GM19193 (cell line): ENCODE measurements around the gene SLC25A48.

Source experiments
- POLR2A ChIP-seq: IDR thresholded peaks from 4 replicates; pipeline ENCODE4 v1.6.1; 2011; ENCODE audit not compliant: insufficient read depth, insufficient read length; ENCODE audit errors: extremely low read depth

SLC25A48 gene

GRCh38 chr5:135885031-135885430, 50.6 kb downstream of the SLC25A48 start:
- no peak for TF ChIP-seq POLR2A

GRCh38 chr5:135886136-135886535, 51.7 kb downstream of the SLC25A48 start:
- TF ChIP-seq POLR2A, result no peak

GRCh38 chr5:135887447-135887864, 53.0 kb downstream of the SLC25A48 start:
- no peak for TF ChIP-seq POLR2A

GRCh38 chr5:135887881-135888614, 53.6 kb downstream of the SLC25A48 start:
- no peak for TF ChIP-seq POLR2A

GRCh38 chr5:135890296-135890695, 55.8 kb downstream of the SLC25A48 start:
- no peak for TF ChIP-seq POLR2A

- TF ChIP-seq POLR2A, result no peak
Measured at GRCh38 chr5:135890867-135891266, 56.4 kb downstream of the SLC25A48 start.

- no peak for TF ChIP-seq POLR2A
Measured at GRCh38 chr5:135891268-135891667, 56.8 kb downstream of the SLC25A48 start.

GRCh38 chr5:135891791-135892190, 57.3 kb downstream of the SLC25A48 start:
- TF ChIP-seq POLR2A, result no peak

- TF ChIP-seq POLR2A, result no peak
Measured at GRCh38 chr5:135894276-135894675, 59.8 kb downstream of the SLC25A48 start.

- no peak for TF ChIP-seq POLR2A
Measured at GRCh38 chr5:135894789-135895188, 60.3 kb downstream of the SLC25A48 start.

GRCh38 chr5:135895474-135896006, 61.1 kb downstream of the SLC25A48 start, which contains the start of gene IL9:
IL9 (minus strand) TSS chr5:135895841; CDS start chr5:135895816, 25 bp downstream.
- no peak for TF ChIP-seq POLR2A

GRCh38 chr5:135898651-135899050, 64.2 kb downstream of the SLC25A48 start:
- no peak for TF ChIP-seq POLR2A

GRCh38 chr5:135900276-135900675, 65.8 kb downstream of the SLC25A48 start:
- no peak for TF ChIP-seq POLR2A

- no peak for TF ChIP-seq POLR2A
Measured at GRCh38 chr5:135901633-135902032, 67.2 kb downstream of the SLC25A48 start.

- TF ChIP-seq POLR2A, result no peak
Measured at GRCh38 chr5:135905144-135905543, 70.7 kb downstream of the SLC25A48 start.
